Measurements from ENCODE around the gene ISG20. TPM values are rescaled to one million over a fixed set of nuclear protein-coding genes. Genes with fewer than 3 reads are reported as not detected.
A peak's percentile ranks its signal among the peaks of the same experiment; 100 is the strongest.
"Not testable (repeated sequence)": the region's sequence is repeated elsewhere in the genome, so short reads cannot be mapped to it uniquely, and the experiment has no call there.

The ISG20 gene
- polyA plus RNA-seq, 10 donors = 0.65 to 8.6 (median 1.1) TPM

GRCh38 chr15:88617790-88618189, 21.0 kb upstream of the ISG20 start:
- DNase-seq = no peak

DNA sequence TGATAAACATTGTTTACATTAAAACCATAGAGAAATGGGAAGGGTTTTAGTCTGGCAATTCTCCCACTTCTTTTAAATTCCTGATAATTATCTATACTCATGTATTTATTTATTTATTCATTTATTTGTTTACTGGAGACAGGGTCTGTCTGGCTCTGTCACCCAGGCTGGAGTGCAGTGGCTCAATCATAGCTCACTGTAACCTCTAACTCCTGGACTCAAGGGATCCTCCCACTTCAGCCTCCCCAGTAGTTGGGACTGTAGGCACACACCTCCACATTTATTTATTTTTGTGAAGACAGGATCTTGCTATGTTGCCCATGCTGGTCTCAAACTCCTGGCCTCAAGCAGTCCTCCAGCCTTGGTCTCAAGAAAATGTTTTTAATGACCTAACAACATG, 20.1 kb upstream of the ISG20 start:
- DNase-seq = no peak

- no peak for DNase-seq
Measured at GRCh38 chr15:88619796-88620195, 19.0 kb upstream of the ISG20 start.

- DNase-seq = peak; percentile 96 to 98 (median 96)
Measured at GRCh38 chr15:88620995-88621772, 17.6 kb upstream of the ISG20 start, which contains the start of gene AEN. Gene AEN, plus strand, starts transcription at chr15:88621340. Its CDS starts 4,870 bp downstream, at chr15:88626210.

DNA sequence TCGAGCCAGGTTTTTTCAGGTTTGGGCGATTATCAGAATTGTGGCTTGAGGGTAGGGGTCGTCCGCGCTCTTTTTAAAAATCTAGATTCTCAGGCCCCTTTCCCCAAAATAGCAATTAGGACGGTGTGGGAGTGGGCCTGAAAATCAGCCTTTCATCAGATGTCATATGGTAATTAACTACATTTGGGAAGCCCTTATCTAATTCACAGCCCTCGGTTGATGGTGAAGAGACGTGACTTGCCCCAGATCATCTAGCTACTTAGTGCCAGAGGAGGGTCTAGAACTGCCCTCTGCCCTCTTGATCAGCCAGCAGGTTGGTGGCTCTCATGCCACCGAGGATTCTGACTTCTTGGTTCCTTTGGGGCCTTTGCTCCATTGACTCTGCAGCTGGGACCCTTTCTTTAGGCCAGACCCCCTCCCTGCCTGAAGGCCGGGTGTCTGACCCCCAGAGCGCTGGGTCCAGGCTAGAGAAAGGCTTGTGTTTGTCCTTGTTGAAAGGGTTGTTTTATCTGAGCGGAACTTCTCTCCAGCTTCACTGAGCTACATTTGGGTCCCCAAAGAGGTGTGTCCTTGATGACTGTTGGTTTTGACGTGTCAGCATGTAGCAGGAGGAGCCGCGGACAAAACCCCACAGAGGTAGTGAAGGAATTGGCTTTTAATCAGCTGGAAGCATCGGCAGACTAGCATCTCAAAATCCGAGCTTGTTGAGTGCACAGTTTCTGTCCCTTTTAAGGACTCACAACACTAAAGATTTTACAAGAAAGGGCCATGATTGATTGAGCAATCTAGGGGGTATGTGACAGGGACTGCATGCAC, 16.8 kb upstream of the ISG20 start:
- DNase-seq = peak in 1 of 3 donors; percentile 37

DNA sequence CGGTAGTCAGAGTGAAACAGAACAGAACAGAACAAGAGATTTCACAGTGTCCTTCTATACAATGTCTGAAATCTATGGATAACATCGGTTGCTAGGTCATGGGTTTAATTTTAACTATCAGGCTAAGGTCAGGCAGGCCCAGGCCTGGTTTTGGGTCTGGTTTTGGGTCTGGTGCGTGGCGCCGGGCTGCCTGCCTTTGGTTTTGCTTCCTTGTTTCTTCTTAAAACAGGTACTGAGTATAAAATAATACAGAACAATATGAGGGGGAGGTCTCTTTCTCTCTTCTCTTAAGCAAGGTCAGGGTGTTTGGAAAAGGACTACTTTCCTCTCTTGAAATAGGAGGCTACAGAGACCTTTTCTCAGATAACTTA, 16.2 kb upstream of the ISG20 start:
- DNase-seq = no peak

- peak in 1 of 3 donors; percentile 39 for DNase-seq
Measured at GRCh38 chr15:88623061-88623460, 15.8 kb upstream of the ISG20 start.

DNA sequence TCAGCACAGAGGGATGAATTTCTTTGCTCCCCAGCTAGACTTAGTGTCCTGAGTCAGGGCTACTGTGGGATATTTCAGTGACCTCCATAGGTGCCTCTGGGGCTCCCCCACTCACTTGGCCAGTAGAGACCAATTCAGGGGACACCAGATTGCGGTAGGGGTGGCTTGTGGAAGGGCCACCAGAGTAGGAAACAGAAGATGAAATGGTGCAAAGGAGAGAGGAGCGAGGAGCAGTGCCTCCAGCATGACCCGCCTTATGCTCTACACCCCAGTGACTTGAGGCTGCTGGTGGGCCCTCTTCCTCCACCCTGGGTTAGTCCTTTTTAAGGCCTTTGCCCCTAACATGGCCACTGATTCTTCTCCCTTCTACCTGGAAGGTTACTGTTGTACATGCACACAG, 15.2 kb upstream of the ISG20 start:
- DNase-seq = no peak

GRCh38 chr15:88624156-88624970, 14.5 kb upstream of the ISG20 start:
- peak; percentile 51 to 82 (median 66) for DNase-seq

GRCh38 chr15:88624971-88625490, 13.8 kb upstream of the ISG20 start:
- DNase-seq = peak in 1 of 3 donors; percentile 47

- DNase-seq = no peak
Measured at GRCh38 chr15:88625943-88626741, 12.7 kb upstream of the ISG20 start.

- no peak for DNase-seq
Measured at GRCh38 chr15:88627463-88627862, 11.4 kb upstream of the ISG20 start.

DNA sequence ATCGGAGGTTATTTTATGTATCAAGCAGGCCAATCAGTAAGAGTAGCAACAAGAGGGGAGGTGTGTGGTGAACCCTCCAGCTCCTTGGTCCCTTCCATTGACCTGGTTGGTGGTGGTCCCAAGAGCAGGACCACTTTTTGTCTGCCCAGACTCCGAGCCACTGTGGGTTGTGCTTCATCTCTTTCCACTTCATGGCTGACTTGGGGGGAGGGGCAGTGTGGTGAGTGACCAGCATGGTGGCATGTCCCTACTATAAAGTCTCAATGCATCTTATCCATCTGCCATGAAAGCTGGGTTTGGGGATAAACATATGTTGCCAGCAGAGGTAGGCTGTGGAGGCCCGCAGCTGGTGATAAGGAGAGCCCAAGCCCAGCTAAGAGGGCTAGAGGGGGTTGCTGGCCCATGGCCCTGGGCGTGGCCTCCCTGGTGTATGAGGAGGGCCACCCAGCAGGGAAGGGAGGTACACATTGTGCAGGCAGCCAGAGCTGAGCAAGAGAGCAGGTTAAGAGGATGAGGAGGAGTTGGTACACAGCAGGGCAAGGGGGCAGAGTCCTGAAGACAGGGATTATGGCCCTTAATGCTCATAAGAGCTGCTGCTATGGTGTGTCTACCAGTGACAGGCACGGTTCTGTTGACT, 10.7 kb upstream of the ISG20 start:
- DNase-seq = no peak

DNA sequence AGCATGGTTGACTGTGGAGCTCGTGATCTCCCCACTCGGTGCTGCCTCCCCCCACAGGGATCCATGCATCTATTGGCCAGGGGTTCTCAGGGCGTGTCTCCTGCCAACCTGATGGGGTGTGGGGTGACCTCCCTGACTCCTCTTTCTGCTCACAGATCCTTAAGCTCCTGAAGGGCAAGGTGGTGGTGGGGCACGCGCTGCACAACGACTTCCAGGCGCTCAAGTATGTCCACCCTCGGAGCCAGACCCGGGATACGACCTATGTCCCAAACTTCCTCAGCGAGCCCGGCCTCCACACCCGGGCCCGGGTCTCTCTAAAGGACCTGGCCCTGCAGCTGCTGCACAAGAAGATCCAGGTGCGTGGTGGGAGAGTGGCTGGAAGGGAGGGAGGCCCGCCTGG, 9.7 kb upstream of the ISG20 start:
- DNase-seq = no peak

DNA sequence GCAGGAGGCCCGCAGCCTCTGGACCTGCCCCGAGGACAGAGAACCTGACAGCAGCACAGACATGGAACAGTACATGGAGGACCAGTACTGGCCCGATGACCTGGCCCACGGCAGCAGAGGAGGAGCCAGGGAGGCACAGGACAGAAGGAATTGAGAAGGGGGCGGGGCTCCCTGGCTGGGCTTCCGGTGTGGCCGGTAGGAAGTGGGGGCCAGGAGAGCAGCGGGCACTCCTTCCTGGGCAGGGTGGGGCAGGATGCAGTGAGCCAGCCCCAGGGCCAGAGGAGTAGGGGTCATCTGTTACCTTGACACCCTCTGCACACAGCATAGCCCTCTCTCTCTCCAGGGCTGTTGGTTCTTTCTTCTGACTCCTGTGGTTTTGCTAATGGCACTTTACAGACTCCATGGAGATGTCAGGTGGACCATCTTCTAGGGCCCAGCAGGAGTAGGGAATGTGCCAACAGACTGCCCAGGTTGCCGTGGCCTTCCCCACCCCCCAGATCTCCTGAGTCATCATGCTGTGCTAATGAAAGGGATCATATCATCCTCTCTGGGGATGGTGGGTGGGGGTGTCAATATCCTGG, 8.6 kb upstream of the ISG20 start:
- no peak for DNase-seq

DNA sequence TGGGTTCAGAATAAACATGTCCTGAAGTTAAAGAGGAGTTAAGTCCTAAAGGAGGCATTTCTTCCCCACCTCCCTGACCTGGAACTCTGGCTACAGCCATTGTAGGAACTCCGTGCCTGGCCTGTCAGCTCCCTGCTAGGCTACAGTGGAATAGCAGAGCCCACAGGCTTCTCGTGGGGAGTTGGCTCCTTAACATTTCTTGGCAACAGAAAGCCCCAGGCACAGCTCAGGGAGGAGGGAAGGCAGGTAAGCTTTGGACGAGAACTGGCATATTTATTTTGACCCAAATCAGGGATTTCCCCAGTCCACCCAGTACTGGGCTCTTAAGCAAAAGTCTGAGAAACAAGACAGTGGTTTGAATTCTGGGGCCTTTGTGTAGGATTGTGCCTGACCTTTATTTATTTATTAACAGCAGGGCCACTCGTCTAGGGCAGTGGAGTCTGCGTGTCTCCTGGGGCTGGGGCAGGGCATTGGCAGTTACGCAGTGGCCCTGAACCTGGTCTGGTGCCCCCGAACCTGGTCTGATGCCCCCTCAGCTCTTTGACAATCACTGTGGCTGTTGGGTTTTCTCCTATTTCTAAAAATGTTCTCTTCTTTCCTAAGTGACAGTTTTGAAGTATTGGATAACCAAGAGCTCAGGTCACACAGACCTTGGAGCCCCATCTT, 7.9 kb upstream of the ISG20 start:
- DNase-seq = no peak

DNA sequence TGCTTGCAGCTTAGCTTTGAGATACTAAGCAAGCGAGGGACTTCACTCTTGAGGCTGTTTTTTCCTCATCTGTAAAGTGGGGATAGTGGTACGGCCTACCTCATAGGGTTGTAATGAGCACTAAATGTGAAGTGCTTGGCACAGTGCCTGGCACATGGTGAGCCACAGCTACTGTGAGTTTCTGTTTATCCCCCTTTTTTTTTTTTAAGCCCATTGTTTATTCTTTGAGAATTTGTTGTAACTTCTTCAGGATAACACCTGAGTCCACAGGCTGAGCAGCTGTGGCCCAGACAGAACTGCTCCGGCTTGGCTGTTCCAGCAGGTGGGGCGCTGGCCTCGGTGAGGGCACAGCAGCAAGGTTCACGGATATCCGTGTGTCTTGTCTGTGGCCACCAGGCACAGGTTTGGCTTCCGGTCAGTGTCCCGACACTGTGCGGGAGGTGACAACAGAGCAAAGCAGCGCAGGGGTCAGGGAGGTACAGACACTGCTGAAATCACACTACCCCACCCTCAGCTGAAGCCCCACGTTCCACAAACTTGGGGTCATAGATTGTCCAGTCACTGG, 7.3 kb upstream of the ISG20 start:
- no peak for DNase-seq

GRCh38 chr15:88632797-88633196, 6.0 kb upstream of the ISG20 start:
- not testable (repeated sequence) for DNase-seq

GRCh38 chr15:88634449-88634848, 4.4 kb upstream of the ISG20 start:
- no peak for DNase-seq
